ENCODE measurements around the gene TDRKH.

Gene TDRKH

DNA sequence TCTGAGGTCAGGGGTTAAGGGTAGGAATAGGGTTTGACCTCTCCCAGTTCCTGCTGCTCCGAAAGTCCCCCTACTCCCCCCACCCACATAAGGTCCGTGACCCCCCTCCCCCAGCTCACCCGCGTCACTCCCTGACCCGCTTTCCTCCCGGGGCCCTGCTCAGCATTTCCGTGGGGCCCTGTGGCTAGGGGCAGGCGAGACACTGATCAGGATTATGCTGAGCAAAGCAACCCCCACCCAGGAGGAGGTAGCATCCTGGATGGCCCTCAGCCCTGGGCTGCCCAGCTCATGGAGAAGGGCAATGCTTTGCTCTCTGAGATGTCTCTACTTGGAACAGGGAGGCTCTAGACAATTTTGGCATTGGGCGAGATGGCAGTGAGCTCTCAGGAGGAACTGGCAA, 37.6 kb upstream of the TDRKH start:
- Histone ChIP-seq H3K9ac (peak overlapping the region in 8 of 11 experiments; percentile 40 to 70 (median 60); a peak in 17 of 22 replicates), H3K36me3 (no peaks in the 10 kb centered on the region), H3K4me3 (peak overlapping the region in 8 of 10 experiments; percentile 29 to 56 (median 39); a peak in 12 of 20 replicates), H3K27ac (peak overlapping the region in 9 of 11 experiments; percentile 18 to 78 (median 62); a peak in 16 of 22 replicates), H4K20me1 (peaks cover 0 to 12% (median 0%) of the 10 kb centered on the region in 11 experiments; a peak in 4 of 22 replicates), H3K4me2 (peak overlapping the region; percentile 92 to 100 (median 97)), H3K27me3 (no peaks in the 10 kb centered on the region), H3K4me1 (peaks cover 64 to 99% (median 93%) of the 10 kb centered on the region in 10 experiments), H3K9me3 (replicated peaks in 1 of 11) (no peaks in the 10 kb centered on the region)
- no peak for TF ChIP-seq Cebpa-rat (IDR thresholded peaks at IDR 0.05)

DNA sequence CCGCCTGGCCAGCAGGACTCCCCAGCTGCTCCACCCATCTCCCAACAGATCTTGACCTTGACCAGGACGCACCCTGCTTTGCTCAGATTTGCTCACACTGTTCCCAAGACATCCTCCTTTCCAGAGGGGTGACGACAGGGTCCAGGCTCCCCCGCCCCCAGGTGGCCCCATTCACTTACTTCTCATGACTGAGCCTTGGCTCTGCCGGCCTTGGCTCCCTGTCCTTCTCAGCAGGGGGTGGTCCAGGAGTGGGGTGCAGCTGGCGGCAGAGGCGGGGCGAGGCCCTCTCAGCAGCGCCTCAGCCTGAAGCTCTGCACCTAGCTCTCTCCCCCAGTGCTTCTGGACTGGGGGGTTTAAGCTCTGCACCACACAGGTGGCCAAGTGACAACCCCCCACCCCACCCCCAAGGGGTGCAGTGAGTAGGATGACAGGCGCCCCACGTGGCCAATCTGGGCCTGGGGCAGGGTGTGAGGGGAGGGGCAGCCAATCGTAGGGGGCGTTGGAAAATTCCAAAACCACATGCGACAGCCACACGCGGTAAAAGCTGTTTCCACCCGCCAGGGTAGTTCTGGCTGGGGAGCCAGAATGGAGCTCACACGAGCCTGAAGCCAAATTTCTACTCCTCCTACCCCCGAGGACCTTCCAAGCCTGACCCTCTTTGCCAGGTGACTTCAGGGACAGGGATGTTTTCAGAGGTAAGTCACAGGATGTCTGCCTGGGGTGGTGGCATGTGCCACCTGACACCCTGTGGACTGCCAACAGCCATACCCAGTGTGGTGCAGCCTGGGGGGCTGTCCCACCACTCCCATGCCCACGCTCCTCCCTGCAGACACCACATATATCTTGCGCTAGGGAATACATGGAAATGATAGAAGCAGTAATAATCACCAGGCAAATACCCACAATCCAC, 35.7 kb upstream of the TDRKH start:
- H3K4me3 ChIP-seq = no peak overlapping the region

DNA sequence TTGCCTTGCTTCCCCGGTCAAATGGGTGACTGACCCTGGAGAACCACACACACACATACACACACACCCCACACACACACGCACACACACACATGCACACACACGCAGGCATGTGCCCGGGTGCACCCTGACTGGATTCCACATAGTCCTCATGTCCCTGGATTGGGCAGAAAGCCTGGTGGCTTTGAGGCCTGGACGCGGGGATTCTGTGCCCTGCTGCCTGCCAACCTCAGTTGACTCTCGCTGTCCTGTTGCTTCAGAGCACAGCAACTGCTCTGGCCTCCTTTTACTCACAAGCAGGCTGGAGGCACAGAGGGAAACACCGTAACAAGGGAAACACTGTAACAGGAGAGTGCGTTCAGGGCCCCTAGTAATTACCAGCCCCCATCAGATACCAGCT, 34.9 kb upstream of the TDRKH start:
- TF ChIP-seq Cebpa-rat (IDR thresholded peaks at IDR 0.05) = no peak
- H3K4me2 ChIP-seq = peak overlapping the region in 9 of 11 experiments; percentile 92 to 100 (median 97); a peak in 18 of 22 replicates
- peaks cover 59 to 99% (median 93%) of the 10 kb centered on the region in 10 experiments for H3K4me1 ChIP-seq
- H3K36me3 ChIP-seq = no peaks in the 10 kb centered on the region
- no peak overlapping the region for H3K4me3 ChIP-seq
- H3K27me3 ChIP-seq = no peaks in the 10 kb centered on the region
- H4K20me1 ChIP-seq = peaks cover 0 to 12% (median 0%) of the 10 kb centered on the region in 11 experiments; a peak in 4 of 22 replicates
- no peak overlapping the region; a peak in 1 of 22 replicates for H3K9ac ChIP-seq
- H3K9me3 ChIP-seq (replicated peaks in 1 of 11) = no peaks in the 10 kb centered on the region
- H3K27ac ChIP-seq = no peak overlapping the region

More for the DNA sequence above, 35.7 kb upstream of the TDRKH start:
- Histone ChIP-seq H3K27ac (no peak overlapping the region), H3K9ac (peak overlapping the region in 1 of 11 experiments; percentile 3; a peak in 1 of 22 replicates), H3K9me3 (replicated peaks in 1 of 11) (no peaks in the 10 kb centered on the region), H3K4me1 (peaks cover 59 to 99% (median 93%) of the 10 kb centered on the region in 10 experiments), H3K36me3 (no peaks in the 10 kb centered on the region), H4K20me1 (peaks cover 0 to 12% (median 0%) of the 10 kb centered on the region in 11 experiments; a peak in 4 of 22 replicates), H3K27me3 (no peaks in the 10 kb centered on the region), H3K4me2 (peak overlapping the region; percentile 18 to 100 (median 97); a peak in 20 of 22 replicates)
- no peak for TF ChIP-seq Cebpa-rat (IDR thresholded peaks at IDR 0.05)

DNA sequence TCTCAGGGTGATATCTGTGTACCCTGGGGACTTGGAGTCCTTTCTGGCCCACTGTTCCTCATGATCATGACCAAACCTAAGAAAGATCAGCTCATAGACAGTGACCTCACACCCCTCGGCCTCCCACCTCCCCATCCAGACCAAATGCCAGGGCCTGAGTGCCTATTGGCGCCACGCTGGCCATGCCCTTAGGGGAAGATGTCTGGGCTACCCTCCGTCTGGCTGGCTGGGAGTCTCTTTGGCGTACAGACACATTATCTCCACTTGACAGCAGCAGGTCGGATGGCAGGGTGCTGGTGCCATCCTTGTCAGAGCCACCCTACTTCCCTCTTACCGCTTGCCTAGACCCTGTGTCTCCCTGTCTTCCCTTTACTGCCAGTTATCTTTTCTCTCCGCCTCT, 32.9 kb upstream of the TDRKH start:
- TF ChIP-seq Cebpa-rat (IDR thresholded peaks at IDR 0.05) = no peak
- Histone ChIP-seq H3K27ac (no peak overlapping the region), H3K9ac (no peak overlapping the region), H3K4me2 (peak overlapping the region in 10 of 11 experiments; percentile 67 to 96 (median 85); a peak in 19 of 22 replicates), H4K20me1 (no peaks in the 10 kb centered on the region), H3K4me3 (no peak overlapping the region), H3K36me3 (no peaks in the 10 kb centered on the region), H3K4me1 (peaks cover 48 to 99% (median 93%) of the 10 kb centered on the region in 10 experiments), H3K27me3 (no peaks in the 10 kb centered on the region), H3K9me3 (replicated peaks in 1 of 11) (no peaks in the 10 kb centered on the region)

DNA sequence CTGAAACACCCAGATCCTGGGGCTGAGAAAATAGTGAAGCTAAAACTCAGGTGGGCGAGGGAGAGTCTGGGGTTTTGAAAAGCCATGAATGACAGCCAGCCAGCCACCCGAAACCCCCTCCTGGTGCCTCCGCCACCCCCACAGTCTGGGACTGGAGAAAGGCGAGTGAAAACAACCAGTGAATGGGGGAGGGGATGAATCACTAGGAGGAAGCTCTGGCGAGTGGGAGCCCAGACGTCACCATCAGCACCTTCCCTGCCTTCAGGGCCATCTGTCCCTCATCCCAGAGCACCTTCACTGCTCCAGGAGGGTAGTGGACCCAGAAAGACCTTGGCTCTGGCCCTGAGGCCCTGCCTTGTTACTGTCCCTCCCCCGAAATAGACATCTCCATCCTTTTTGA, 32.1 kb upstream of the TDRKH start:
- Histone ChIP-seq H3K9ac (no peak overlapping the region), H3K4me1 (peaks cover 45 to 99% (median 93%) of the 10 kb centered on the region in 10 experiments)

DNA sequence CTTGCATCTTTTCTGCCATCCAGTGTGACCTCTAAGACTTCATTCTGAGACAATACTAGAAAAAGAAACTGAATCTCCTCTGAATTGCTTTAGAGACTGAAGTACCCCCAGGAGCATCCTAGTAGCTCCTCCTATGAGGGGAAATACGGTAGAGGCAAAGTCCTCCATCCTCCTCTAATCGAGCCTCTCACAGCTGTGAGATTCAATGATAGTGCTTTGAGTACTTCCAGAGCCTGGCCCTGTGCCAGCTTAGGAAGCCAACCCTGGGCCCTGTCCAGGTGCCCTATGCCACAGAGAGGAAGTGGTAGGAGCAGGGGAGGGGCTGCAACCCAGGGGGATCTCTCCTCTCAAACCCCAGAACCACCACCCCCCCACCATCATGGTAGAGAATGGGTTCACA, 30.6 kb upstream of the TDRKH start:
- Histone ChIP-seq H3K4me1 (peaks cover 53 to 99% (median 93%) of the 10 kb centered on the region in 10 experiments), H3K36me3 (no peaks in the 10 kb centered on the region), H3K9me3 (replicated peaks in 1 of 11) (no peaks in the 10 kb centered on the region), H3K27ac (0 out of 22 replicates have a peak overlapping the region, but pooled peaks of 1 of the 11 experiments have one; percentile 9), H4K20me1 (peaks cover 0 to 7% (median 0%) of the 10 kb centered on the region in 11 experiments; a peak in 1 of 22 replicates), H3K27me3 (no peaks in the 10 kb centered on the region), H3K9ac (no peak overlapping the region), H3K4me3 (no peak overlapping the region), H3K4me2 (peak overlapping the region; percentile 37 to 96 (median 85))
- no peak for TF ChIP-seq Cebpa-rat (IDR thresholded peaks at IDR 0.05)

More for the DNA sequence above, 32.1 kb upstream of the TDRKH start:
- Histone ChIP-seq H3K27ac (no peak overlapping the region; a peak in 1 of 22 replicates), H4K20me1 (no peaks in the 10 kb centered on the region), H3K27me3 (no peaks in the 10 kb centered on the region), H3K4me3 (no peak overlapping the region), H3K36me3 (no peaks in the 10 kb centered on the region), H3K4me2 (peak overlapping the region; percentile 55 to 96 (median 85)), H3K9me3 (replicated peaks in 1 of 11) (no peaks in the 10 kb centered on the region)
- TF ChIP-seq Cebpa-rat (IDR thresholded peaks at IDR 0.05) = no peak

DNA sequence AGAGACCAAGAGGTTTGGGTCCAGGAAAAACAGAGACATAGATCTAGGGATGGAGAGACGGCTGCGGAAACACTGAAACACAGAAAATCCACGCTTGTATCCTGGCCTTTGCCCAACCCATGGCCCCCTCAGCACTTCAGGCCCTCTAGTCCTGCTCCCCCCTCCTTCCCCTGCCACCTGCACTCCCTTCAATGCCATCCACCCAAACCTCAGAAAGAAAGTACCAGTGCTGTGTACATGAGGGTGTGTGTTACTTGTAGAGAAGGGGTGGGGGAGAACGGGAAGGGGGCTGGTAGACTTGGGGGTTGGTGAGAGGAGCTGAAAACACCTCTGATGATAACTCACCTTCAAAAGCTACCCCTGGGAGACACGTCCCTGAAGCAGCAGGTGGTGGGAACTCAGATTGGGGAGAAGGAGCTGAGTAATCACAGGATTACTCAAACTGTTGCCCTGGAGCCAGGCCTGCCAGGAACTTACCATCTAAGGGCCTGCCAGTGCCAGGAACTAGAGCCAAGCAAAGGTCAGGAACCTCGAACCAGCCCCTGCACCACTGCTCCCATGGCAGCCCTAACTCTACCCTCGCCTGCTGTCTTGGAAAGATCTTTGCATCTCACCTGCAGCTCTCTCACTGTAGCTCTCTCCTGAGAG, 29.8 kb upstream of the TDRKH start:
- peak overlapping the region in 2 of 11 experiments; percentile 9 to 29; a peak in 1 of 22 replicates for H3K27ac ChIP-seq
- peaks cover 58 to 99% (median 93%) of the 10 kb centered on the region in 10 experiments for H3K4me1 ChIP-seq
- H4K20me1 ChIP-seq = peaks cover 0 to 7% (median 0%) of the 10 kb centered on the region in 11 experiments; a peak in 1 of 22 replicates
- H3K36me3 ChIP-seq = no peaks in the 10 kb centered on the region
- peak overlapping the region; percentile 37 to 96 (median 85) for H3K4me2 ChIP-seq
- H3K9me3 ChIP-seq (replicated peaks in 1 of 11) = no peaks in the 10 kb centered on the region
- no peaks in the 10 kb centered on the region for H3K27me3 ChIP-seq
- H3K9ac ChIP-seq = peak overlapping the region in 1 of 11 experiments; percentile 23; a peak in 1 of 22 replicates
- no peak for TF ChIP-seq Cebpa-rat (IDR thresholded peaks at IDR 0.05)
- no peak overlapping the region for H3K4me3 ChIP-seq

DNA sequence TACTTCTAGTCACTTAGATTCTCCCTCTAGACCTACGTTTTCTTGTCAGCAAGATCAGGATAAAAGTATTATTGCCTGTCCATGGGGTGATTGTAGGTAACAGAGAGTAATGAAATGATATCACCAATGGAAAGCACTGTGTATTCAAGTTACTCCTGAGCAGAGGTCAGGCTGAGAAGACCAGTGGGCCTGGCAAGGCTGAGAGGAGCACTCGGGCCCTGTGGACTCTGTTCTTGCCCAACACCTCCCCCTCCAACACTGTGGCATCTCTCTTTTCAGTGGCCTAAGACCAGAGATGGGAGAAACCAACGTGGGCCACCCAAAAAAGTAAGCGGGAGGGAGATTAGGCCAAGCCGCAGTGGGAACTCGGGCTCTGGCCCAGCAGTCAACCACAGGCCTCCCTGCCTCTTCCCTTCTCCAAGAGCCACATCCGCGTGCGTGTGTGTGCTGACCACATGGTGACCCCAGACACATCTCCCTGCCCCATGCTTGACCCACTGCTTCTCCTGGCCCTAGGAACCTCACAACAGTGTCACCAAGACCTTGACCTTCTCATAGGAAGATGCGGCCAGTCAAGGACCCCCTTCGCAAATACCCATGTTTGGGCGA, 29.0 kb upstream of the TDRKH start:
- Histone ChIP-seq H4K20me1 (peaks cover 0 to 7% (median 0%) of the 10 kb centered on the region in 11 experiments; a peak in 1 of 22 replicates), H3K27me3 (no peaks in the 10 kb centered on the region), H3K36me3 (no peaks in the 10 kb centered on the region)

More for the DNA sequence above, 29.0 kb upstream of the TDRKH start:
- H3K9ac ChIP-seq = no peak overlapping the region; a peak in 1 of 22 replicates
- peak overlapping the region; percentile 37 to 96 (median 85); a peak in 19 of 22 replicates for H3K4me2 ChIP-seq
- H3K9me3 ChIP-seq (replicated peaks in 1 of 11) = no peaks in the 10 kb centered on the region
- peak overlapping the region in 2 of 11 experiments; percentile 6 to 29; a peak in 2 of 22 replicates for H3K27ac ChIP-seq
- H3K4me1 ChIP-seq = peaks cover 62 to 99% (median 93%) of the 10 kb centered on the region in 10 experiments
- H3K4me3 ChIP-seq = no peak overlapping the region
- TF ChIP-seq Cebpa-rat (IDR thresholded peaks at IDR 0.05) = no peak

All from BLaER1 treated with 17β-estradiol and CSF1 and Interleukin-3, amounts not matched to agents 10 nM and 100 nM (cell line).